HEK293T (cell line): ENCODE data around the gene SLC25A38.

ENCODE experiments used
- CTCF ChIA-PET: fragments of 350-600 bp; formaldehyde crosslinking; extraction: SDS; loops from one replicate; lab custom pipeline; 2021; ENCODE audit warnings: antibody characterized with exemption, inconsistent platforms; lab: Yijun Ruan, JAX
- POLR2A ChIA-PET: fragments of 350-600 bp; formaldehyde crosslinking; extraction: SDS; loops from one replicate; lab custom pipeline; 2020; ENCODE audit warnings: antibody characterized with exemption, inconsistent platforms; lab: Yijun Ruan, JAX
- DNase-seq: peaks from one replicate; pipeline ENCODE4 v3.0.0; 2012; ENCODE audit warnings: mixed read lengths; ENCODE audit errors: extremely low spot score
- ARNT ChIP-seq: fragments of 450-650 bp; IDR thresholded peaks from 2 replicates; pipeline ENCODE4 v1.6.1; 2017; ENCODE audit warnings: mild to moderate bottlenecking
- BHLHE40 ChIP-seq: fragments of 450-650 bp; IDR thresholded peaks from 2 replicates; pipeline ENCODE4 v1.6.1; 2016; ENCODE audit warnings: mild to moderate bottlenecking, moderate library complexity, borderline replicate concordance
- CTBP1 ChIP-seq: fragments of 450-650 bp; IDR thresholded peaks from 2 replicates; pipeline ENCODE4 v1.6.1; 2016; ENCODE audit warnings: borderline replicate concordance
- ELF4 ChIP-seq: fragments of 450-650 bp; IDR thresholded peaks from 2 replicates; pipeline ENCODE4 v1.6.1; 2017; ENCODE audit warnings: antibody characterized with exemption
- FOXA1 ChIP-seq: fragments of 450-650 bp; IDR thresholded peaks from 2 replicates; pipeline ENCODE4 v1.6.1; 2016; ENCODE audit warnings: mild to moderate bottlenecking
- FOXK2 ChIP-seq: fragments of 450-650 bp; IDR thresholded peaks from 2 replicates; pipeline ENCODE4 v1.6.1; 2016; ENCODE audit warnings: mild to moderate bottlenecking
- FOXM1 ChIP-seq: fragments of 450-650 bp; IDR thresholded peaks from 2 replicates; pipeline ENCODE4 v1.6.1; 2017; ENCODE audit warnings: mild to moderate bottlenecking, borderline replicate concordance
- HDGF ChIP-seq: fragments of 450-650 bp; IDR thresholded peaks from 2 replicates; pipeline ENCODE4 v1.6.1; 2017; ENCODE audit warnings: antibody characterized with exemption, borderline replicate concordance
- L3MBTL2 ChIP-seq: fragments of 450-650 bp; conservative IDR thresholded peaks from 2 replicates; pipeline ENCODE4 v1.6.1; 2016; ENCODE audit warnings: mild to moderate bottlenecking
- LEF1 ChIP-seq: fragments of 450-650 bp; IDR thresholded peaks from 2 replicates; pipeline ENCODE4 v1.6.1; 2017; ENCODE audit warnings: mild to moderate bottlenecking, borderline replicate concordance
- NFRKB ChIP-seq: fragments of 450-650 bp; IDR thresholded peaks from 2 replicates; pipeline ENCODE4 v1.6.1; 2016; ENCODE audit warnings: mild to moderate bottlenecking, moderate library complexity
- SP1 ChIP-seq: fragments of 450-650 bp; IDR thresholded peaks from 2 replicates; pipeline ENCODE4 v1.6.1; 2017
- SUZ12 ChIP-seq: fragments of 450-650 bp; IDR thresholded peaks from 2 replicates; pipeline ENCODE4 v1.6.1; 2016; ENCODE audit warnings: mild to moderate bottlenecking
- TARDBP ChIP-seq: fragments of 450-650 bp; IDR thresholded peaks from 2 replicates; pipeline ENCODE4 v1.6.1; 2016
- ZNF384 ChIP-seq: fragments of 450-650 bp; IDR thresholded peaks from 2 replicates; pipeline ENCODE4 v1.6.1; 2016
- TF ChIP-seq, protein P1 (sequence below): fragments of 450-650 bp; IDR thresholded peaks from 2 replicates; pipeline ENCODE4 v1.6.1; 2016

Gene SLC25A38

DNA sequence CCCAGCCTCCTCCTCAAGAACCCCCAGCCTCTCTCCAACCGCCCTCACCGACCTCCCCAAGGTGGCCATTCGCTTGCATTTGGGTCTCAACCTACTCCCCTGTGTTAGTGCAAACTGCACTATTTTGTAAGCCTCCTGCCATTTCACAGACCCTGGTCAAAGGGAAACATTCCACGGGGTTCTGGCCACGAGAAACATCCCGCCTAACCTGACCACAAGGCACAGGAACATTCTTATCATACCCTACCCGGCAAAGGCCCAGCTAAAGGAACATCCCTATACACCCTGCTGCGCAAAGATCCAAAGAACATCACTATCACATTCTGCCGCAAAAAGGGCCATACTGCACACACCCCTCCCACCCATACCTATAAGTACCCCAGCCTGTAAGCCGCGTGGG, 46.3 kb downstream of the SLC25A38 start:
- ChIA-PET CTCF (no interaction called here), POLR2A (no interaction called here)
- TF ChIP-seq CTBP1 (no peak), ARNT (no peak), LEF1 (no peak), BHLHE40 (no peak), HDGF (no peak), FOXA1 (no peak), ZNF384 (no peak), SUZ12 (no peak), FOXK2 (no peak)
- TF ChIP-seq, protein P1, sequence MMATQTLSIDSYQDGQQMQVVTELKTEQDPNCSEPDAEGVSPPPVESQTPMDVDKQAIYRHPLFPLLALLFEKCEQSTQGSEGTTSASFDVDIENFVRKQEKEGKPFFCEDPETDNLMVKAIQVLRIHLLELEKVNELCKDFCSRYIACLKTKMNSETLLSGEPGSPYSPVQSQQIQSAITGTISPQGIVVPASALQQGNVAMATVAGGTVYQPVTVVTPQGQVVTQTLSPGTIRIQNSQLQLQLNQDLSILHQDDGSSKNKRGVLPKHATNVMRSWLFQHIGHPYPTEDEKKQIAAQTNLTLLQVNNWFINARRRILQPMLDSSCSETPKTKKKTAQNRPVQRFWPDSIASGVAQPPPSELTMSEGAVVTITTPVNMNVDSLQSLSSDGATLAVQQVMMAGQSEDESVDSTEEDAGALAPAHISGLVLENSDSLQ: no peak
- DNase-seq: no peak

DNA sequence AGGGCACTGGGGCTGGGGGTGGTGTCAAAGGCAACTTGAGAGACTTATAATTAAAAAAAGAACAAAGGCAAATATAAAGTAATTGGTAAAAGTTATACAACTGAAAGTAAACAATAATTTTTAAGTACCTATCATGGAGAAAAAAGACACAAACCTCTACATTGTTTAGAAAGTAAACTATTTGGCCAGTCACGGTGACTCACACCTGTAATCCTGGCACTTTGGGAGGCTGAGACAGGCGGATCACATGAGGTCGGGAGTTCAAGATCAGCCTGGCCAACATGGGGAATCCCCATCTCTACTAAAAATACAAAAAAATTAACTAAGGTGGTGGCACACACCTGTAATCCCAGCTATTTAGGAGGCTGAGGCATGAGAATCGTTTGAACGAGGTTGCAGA, 49.2 kb downstream of the SLC25A38 start:
- ChIA-PET CTCF (no interaction called here), POLR2A (no interaction called here)
- TF ChIP-seq FOXA1 (no peak), TARDBP (no peak), FOXK2 (no peak), LEF1 (no peak), HDGF (no peak), BHLHE40 (no peak), ARNT (no peak), SUZ12 (no peak), FOXM1 (no peak), SP1 (no peak), L3MBTL2 (no peak), NFRKB (no peak), CTBP1 (no peak), ELF4 (no peak), ZNF384 (no peak)
- TF ChIP-seq, protein P1: no peak
- no peak for DNase-seq

DNA sequence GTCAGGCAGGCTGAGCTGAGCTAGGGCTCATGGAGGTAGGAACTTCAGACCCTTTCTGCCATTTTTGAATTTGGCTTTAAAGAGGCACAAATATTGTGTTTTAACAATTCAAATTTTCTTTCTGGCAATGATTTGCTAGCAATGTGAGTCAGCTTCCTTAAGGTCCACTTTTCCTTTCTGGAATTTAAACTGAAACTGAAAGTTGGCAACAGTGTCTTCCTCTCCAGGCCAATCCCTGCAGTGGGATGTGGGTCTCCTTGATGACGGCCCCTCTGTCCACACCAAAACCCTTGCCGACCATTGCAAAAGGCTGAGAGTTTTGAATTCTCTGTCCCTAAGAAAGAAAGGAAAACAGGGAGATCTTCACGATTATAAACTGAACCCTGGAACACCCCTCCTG, 50.5 kb downstream of the SLC25A38 start:
- TF ChIP-seq TARDBP (no peak), ELF4 (no peak), CTBP1 (no peak), SP1 (no peak), ZNF384 (no peak), FOXK2 (no peak), NFRKB (no peak), ARNT (no peak), BHLHE40 (no peak), SUZ12 (no peak), L3MBTL2 (no peak), LEF1 (no peak), FOXA1 (no peak), HDGF (no peak), FOXM1 (no peak)
- TF ChIP-seq, protein P1: no peak
- DNase-seq: no peak
- POLR2A ChIA-PET: no interaction called here
- CTCF ChIA-PET: no interaction called here

DNA sequence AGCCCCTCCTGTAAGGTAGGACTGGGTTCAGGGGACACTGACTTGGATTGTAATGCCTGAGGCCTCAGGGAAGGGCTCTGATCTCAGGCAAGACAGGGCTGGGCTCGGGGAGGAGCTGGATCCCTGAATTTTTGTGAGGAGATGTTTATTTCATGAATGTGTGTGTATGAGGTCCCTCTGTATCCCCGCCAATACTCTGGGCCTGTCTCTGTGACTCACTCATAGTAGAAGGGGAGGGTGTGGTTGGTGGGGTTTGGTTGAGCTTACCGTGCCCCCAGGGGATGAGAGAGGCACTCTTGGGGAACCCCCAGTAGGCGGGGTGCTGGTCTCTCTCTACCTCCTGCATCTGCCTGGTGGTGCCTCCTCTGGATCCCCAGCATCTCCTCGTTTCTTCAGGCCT, 51.4 kb downstream of the SLC25A38 start:
- ChIA-PET CTCF (no interaction called here), POLR2A (no interaction called here)
- no peak for TF ChIP-seq FOXM1
- TF ChIP-seq ELF4: no peak
- TF ChIP-seq LEF1: no peak
- TF ChIP-seq ARNT: no peak
- TF ChIP-seq SUZ12: no peak
- TF ChIP-seq BHLHE40: no peak
- no peak for TF ChIP-seq FOXA1
- no peak for TF ChIP-seq FOXK2
- TF ChIP-seq ZNF384: no peak
- TF ChIP-seq, protein P1: no peak
- TF ChIP-seq HDGF: no peak
- DNase-seq: no peak

DNA sequence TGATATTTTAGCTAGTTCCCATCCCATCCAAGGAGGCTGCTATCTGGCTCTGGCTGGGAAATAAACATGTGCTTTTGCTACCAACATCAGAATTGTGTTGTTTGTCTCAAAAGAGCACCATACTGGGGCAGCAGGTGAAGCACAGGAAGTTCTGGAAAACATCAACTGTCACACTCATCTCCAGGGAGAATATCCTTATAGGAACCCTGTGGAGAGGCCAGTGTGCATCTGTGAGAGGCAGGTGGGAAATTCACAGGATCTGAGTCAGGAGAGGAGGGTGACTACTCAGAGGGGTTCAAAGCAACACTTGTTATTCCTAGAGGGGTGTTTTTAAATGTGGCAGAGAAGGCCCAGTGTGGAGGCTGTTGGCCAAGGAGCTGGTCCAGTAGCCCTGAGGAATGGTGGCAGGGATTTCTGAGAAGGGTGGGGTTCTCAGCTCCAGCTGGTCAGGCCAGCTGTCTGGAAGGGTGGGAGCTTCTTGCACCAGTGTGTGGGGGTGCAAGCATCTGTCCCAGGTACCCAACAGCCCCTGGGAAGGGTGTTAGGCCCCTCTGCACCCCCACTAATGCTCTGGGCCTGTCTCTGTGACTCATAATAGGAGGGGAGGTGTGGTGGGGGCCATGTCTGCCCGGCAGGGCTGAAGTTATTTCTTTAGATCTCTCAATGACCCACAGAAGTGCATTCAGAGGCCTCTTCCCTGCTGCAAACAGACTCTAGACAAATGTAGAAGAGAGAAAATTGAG, 52.0 kb downstream of the SLC25A38 start:
- no peak for DNase-seq
- no peak for TF ChIP-seq TARDBP
- TF ChIP-seq HDGF: no peak
- no peak for TF ChIP-seq LEF1
- TF ChIP-seq ZNF384: no peak
- TF ChIP-seq NFRKB: no peak
- TF ChIP-seq, protein P1: no peak
- no peak for TF ChIP-seq ELF4
- TF ChIP-seq L3MBTL2: no peak
- no peak for TF ChIP-seq SP1
- no peak for TF ChIP-seq CTBP1
- no peak for TF ChIP-seq BHLHE40
- no peak for TF ChIP-seq FOXM1
- TF ChIP-seq ARNT: no peak
- no peak for TF ChIP-seq SUZ12
- no peak for TF ChIP-seq FOXA1
- CTCF ChIA-PET: no interaction called here
- POLR2A ChIA-PET: no interaction called here
